Mammary epithelial cell (primary cell): ENCODE results near the gene UBE3B.

Source experiments
- EZH2 ChIP-seq: IDR thresholded peaks from 2 replicates; pipeline ENCODE4 v1.6.1; 2012; ENCODE audit warnings: low read length, inconsistent platforms, borderline replicate concordance
- TF ChIP-seq, protein P1 (sequence below), 2 donors: IDR thresholded peaks in 1 of 2; conservative IDR thresholded peaks in 1 of 2; 2 replicates each; pipeline ENCODE4 v1.5.1; 2011 to 2012; ENCODE audit warnings: inconsistent platforms in 2 of 2, low read length in 2 of 2, mild to moderate bottlenecking in 2 of 2, control low read depth in 1 of 2, low read depth in 1 of 2; ENCODE audit not compliant: insufficient read depth in 1 of 2; ENCODE audit errors: extremely low read depth in 1 of 2

DNA sequence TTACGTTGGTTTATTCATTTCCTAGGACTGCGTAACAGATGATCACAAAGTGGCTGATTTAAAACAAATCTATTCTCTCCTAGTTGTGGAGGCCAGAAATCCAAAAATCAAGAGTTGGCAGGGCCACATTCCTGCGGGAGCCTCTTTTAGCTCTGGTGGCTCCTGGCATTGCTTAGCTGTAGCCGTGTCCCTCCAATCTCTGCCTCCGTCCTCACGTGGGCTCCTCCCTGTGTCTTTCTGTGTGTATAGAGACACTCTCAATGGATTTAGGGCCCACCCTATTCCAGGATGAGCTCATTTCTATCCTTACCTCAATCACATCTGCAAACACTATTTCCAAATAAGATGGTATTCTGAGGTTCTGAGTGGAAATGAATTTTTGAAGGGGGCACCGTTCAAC lies 42.9 kb upstream of the UBE3B start:
- TF ChIP-seq, protein P1, sequence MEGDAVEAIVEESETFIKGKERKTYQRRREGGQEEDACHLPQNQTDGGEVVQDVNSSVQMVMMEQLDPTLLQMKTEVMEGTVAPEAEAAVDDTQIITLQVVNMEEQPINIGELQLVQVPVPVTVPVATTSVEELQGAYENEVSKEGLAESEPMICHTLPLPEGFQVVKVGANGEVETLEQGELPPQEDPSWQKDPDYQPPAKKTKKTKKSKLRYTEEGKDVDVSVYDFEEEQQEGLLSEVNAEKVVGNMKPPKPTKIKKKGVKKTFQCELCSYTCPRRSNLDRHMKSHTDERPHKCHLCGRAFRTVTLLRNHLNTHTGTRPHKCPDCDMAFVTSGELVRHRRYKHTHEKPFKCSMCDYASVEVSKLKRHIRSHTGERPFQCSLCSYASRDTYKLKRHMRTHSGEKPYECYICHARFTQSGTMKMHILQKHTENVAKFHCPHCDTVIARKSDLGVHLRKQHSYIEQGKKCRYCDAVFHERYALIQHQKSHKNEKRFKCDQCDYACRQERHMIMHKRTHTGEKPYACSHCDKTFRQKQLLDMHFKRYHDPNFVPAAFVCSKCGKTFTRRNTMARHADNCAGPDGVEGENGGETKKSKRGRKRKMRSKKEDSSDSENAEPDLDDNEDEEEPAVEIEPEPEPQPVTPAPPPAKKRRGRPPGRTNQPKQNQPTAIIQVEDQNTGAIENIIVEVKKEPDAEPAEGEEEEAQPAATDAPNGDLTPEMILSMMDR (conservative IDR thresholded peaks at IDR 0.05 in 1 of 2, IDR thresholded peaks at IDR 0.05 in 1 of 2; ENCODE audit: extremely low read depth in 1 of 2, insufficient read depth in 1 of 2, low read depth in 1 of 2, low read length in 2 of 2), result no peak
- no peak for TF ChIP-seq EZH2
